HCT116 (cell line): Measurements from ENCODE around the gene CTXN1. TPM values are rescaled to one million over a fixed set of nuclear protein-coding genes. Genes with fewer than 3 reads are reported as not detected.

ENCODE experiments used
- ATAC-seq: fragments of 200-7000 bp; cut with Tn5 transposase; 2 replicates; pipeline ENCODE4 v1.9.1; 2020; ENCODE audit warnings: mild to moderate bottlenecking, moderate library complexity
- BruUV-seq: library from RNA; stranded (reverse); fragments of 400-500 nt; replicated peaks from 2 replicates; lab custom pipeline; 2021; lab: Mats Ljungman, UMichigan
- CTCF ChIA-PET: fragments of 300-600 bp; sonication (Branson Sonifier 250); formaldehyde crosslinking; loops from one replicate; lab custom pipeline; 2021; ENCODE audit warnings: antibody characterized with exemption; lab: Charles Lee
- POLR2A ChIA-PET: fragments of 300-600, 350-600 bp; sonication (Branson Sonifier 250); formaldehyde crosslinking; loops from one replicate; lab custom pipeline; 2021; ENCODE audit warnings: antibody characterized with exemption; lab: Charles Lee
- RAD21 ChIA-PET, 2 experiments: fragments of 300-600 bp; sonication (Branson Sonifier 250); formaldehyde crosslinking; loops; one replicate each; lab custom pipeline; 2023; ENCODE audit warnings: low total read pairs in 2 of 2; ENCODE audit not compliant: uncharacterized antibody in 2 of 2, unreplicated experiment in 2 of 2, low non-redundant PET in 1 of 2; lab: Charles Lee
- DNase-seq: peaks from one replicate; pipeline ENCODE4 v3.0.0-alpha.2; 2010; ENCODE audit warnings: low read depth, low spot score
- H2AFZ ChIP-seq: fragments of 200-600 bp; shearing (Covaris generic), sonication (generic); 2 replicates; pipeline ENCODE4 v1.6.1; 2017; ENCODE audit warnings: low read depth, mixed run types, mixed read lengths, antibody characterized with exemption, low read length; ENCODE audit not compliant: poor library complexity, severe bottlenecking
- H3K27ac ChIP-seq: 2 replicates; pipeline ENCODE4 v1.5.1; 2012; ENCODE audit warnings: low read depth, low read length
- H3K27me3 ChIP-seq: fragments of 200-600 bp; sonication (generic); 2 replicates; pipeline ENCODE4 v1.6.1; 2016; ENCODE audit warnings: mixed run types, low read length, mixed read lengths; ENCODE audit not compliant: insufficient read depth
- H3K36me3 ChIP-seq, 2 experiments: fragments of 200-500 bp in 1 of 2; fragments of 200-600 bp in 1 of 2; sonication (Bioruptor generic) in 1 of 2; sonication (generic) in 1 of 2; 2 replicates each; pipeline versions ENCODE4 v1.5.1 to v1.6.1; 2014 to 2016; ENCODE audit warnings: low read length in 2 of 2, inconsistent platforms in 1 of 2, mixed read lengths in 1 of 2, mixed run types in 1 of 2; ENCODE audit not compliant: insufficient read depth in 2 of 2, control insufficient read depth in 1 of 2
- H3K4me1 ChIP-seq, 2 experiments: fragments of 200-600 bp in 1 of 2; sonication (generic) in 1 of 2; 2 replicates each; pipeline versions ENCODE4 v1.5.1 to v1.6.1; 2012 to 2017; ENCODE audit warnings: low read length in 2 of 2, inconsistent platforms in 1 of 2, mild to moderate bottlenecking in 1 of 2, mixed read lengths in 1 of 2, mixed run types in 1 of 2, moderate library complexity in 1 of 2; ENCODE audit not compliant: insufficient read depth in 2 of 2, control insufficient read depth in 1 of 2
- H3K4me2 ChIP-seq: fragments of 200-600 bp; sonication (generic); 2 replicates; pipeline ENCODE4 v1.6.1; 2017; ENCODE audit warnings: mixed run types, low read length, mixed read lengths
- H3K4me3 ChIP-seq, 2 experiments: fragments of 200-600 bp in 1 of 2; sonication (generic) in 1 of 2; replicated peaks in 1 of 2; 2 replicates each; pipeline ENCODE4 v1.5.1; 2011 to 2016; ENCODE audit warnings: low read length in 2 of 2, control low read depth in 1 of 2, low read depth in 1 of 2, mild to moderate bottlenecking in 1 of 2, mixed read lengths in 1 of 2, mixed run types in 1 of 2
- H3K79me2 ChIP-seq: fragments of 200-600 bp; sonication (generic); 2 replicates; pipeline ENCODE4 v1.6.1; 2017; ENCODE audit warnings: mild to moderate bottlenecking, mixed run types, low read length, moderate library complexity, mixed read lengths; ENCODE audit not compliant: insufficient read depth
- H3K9ac ChIP-seq: fragments of 200-600 bp; sonication (generic); 2 replicates; pipeline ENCODE4 v1.6.1; 2016; ENCODE audit warnings: low read length, mixed read lengths
- H3K9me2 ChIP-seq: fragments of 200-600 bp; sonication (generic), shearing (Covaris generic); 2 replicates; pipeline ENCODE4 v1.6.1; 2017; ENCODE audit warnings: mixed run types, mild to moderate bottlenecking, moderate library complexity; ENCODE audit not compliant: insufficient read depth
- H3K9me3 ChIP-seq, 2 experiments: fragments of 200-500 bp in 1 of 2; fragments of 200-600 bp in 1 of 2; sonication (Bioruptor generic) in 1 of 2; sonication (generic) in 1 of 2; 2 replicates each; pipeline ENCODE4 v1.6.1; 2014 to 2017; ENCODE audit warnings: low read length in 2 of 2, mixed read lengths in 2 of 2, inconsistent platforms in 1 of 2, low read depth in 1 of 2, mild to moderate bottlenecking in 1 of 2, mixed run types in 1 of 2, moderate library complexity in 1 of 2; ENCODE audit not compliant: control insufficient read depth in 1 of 2, insufficient read depth in 1 of 2
- H4K20me1 ChIP-seq: fragments of 200-600 bp; sonication (generic), shearing (Covaris generic); 2 replicates; pipeline ENCODE4 v1.6.1; 2017; ENCODE audit warnings: mixed run types, mild to moderate bottlenecking, moderate library complexity; ENCODE audit not compliant: insufficient read depth
- CBX3 ChIP-seq: IDR thresholded peaks from 2 replicates; pipeline ENCODE4 v1.6.1; 2012; ENCODE audit warnings: low read depth
- CEBPB ChIP-seq: IDR thresholded peaks from 2 replicates; pipeline ENCODE4 v1.6.1; 2012; ENCODE audit warnings: low read depth
- CTCF ChIP-seq, 3 experiments: fragments of 200-600 bp in 1 of 3; sonication (generic) in 1 of 3; IDR thresholded peaks in 2 of 3; conservative IDR thresholded peaks in 1 of 3; 2 replicates each; pipeline ENCODE4 v1.5.1; 2012 to 2017; ENCODE audit warnings: low read depth in 2 of 3, low read length in 2 of 3, antibody characterized with exemption in 1 of 3, borderline replicate concordance in 1 of 3, control low read depth in 1 of 3, mild to moderate bottlenecking in 1 of 3, mixed read lengths in 1 of 3, mixed run types in 1 of 3, moderate library complexity in 1 of 3; ENCODE audit not compliant: insufficient read depth in 1 of 3
- EGR1 ChIP-seq: IDR thresholded peaks from 2 replicates; pipeline ENCODE4 v1.6.1; 2012; ENCODE audit warnings: low read depth
- EZH2 ChIP-seq: fragments of 200-600 bp; sonication (generic); IDR thresholded peaks from 2 replicates; pipeline ENCODE4 v1.6.1; 2017; ENCODE audit warnings: antibody characterized with exemption, mixed run types
- FOSL1 ChIP-seq: IDR thresholded peaks from 2 replicates; pipeline ENCODE4 v1.6.1; 2012; ENCODE audit warnings: low read depth
- JUND ChIP-seq: IDR thresholded peaks from 2 replicates; pipeline ENCODE4 v1.6.1; 2012
- MAX ChIP-seq: IDR thresholded peaks from 2 replicates; pipeline ENCODE4 v1.6.1; 2012
- POLR2A ChIP-seq: IDR thresholded peaks from 2 replicates; pipeline ENCODE4 v1.7.0; 2011; ENCODE audit warnings: borderline replicate concordance; ENCODE audit not compliant: insufficient read depth, insufficient read length; ENCODE audit errors: extremely low read depth
- POLR2AphosphoS5 ChIP-seq: IDR thresholded peaks from 2 replicates; pipeline ENCODE4 v1.6.1; 2011; ENCODE audit warnings: mild to moderate bottlenecking, low read depth, low read length, moderate library complexity
- RAD21 ChIP-seq: IDR thresholded peaks from 2 replicates; pipeline ENCODE4 v1.6.1; 2012; ENCODE audit warnings: low read depth, mild to moderate bottlenecking
- REST ChIP-seq: IDR thresholded peaks from 2 replicates; pipeline ENCODE4 v1.6.1; 2012; ENCODE audit warnings: low read depth
- SIN3A ChIP-seq: IDR thresholded peaks from 2 replicates; pipeline ENCODE4 v1.6.1; 2012; ENCODE audit warnings: low read depth
- SP1 ChIP-seq: IDR thresholded peaks from 2 replicates; pipeline ENCODE4 v1.6.1; 2012; ENCODE audit warnings: low read depth
- TCF7L2 ChIP-seq: IDR thresholded peaks from 2 replicates; pipeline ENCODE4 v1.7.0; 2011; ENCODE audit warnings: borderline replicate concordance, inconsistent platforms; ENCODE audit not compliant: insufficient read depth, insufficient read length; ENCODE audit errors: extremely low read depth
- ZBTB33 ChIP-seq: IDR thresholded peaks from 2 replicates; pipeline ENCODE4 v1.6.1; 2011; ENCODE audit warnings: mild to moderate bottlenecking, low read length, moderate library complexity; ENCODE audit not compliant: insufficient replicate concordance; ENCODE audit errors: extremely low read depth
- ZNF274 ChIP-seq: fragments of 200-500 bp; sonication (Bioruptor generic); IDR thresholded peaks from 2 replicates; pipeline ENCODE4 v1.6.1; 2014; ENCODE audit warnings: mild to moderate bottlenecking, low read depth, low read length, inconsistent platforms
- intact Hi-C: fragments of 100-400 bp; cut with micrococcal nuclease; formaldehyde crosslinking; loops from 2 replicates; pipeline ENCODE4 v1.10.0; 2022
- total RNA-seq: library from RNA; stranded (reverse); gene quantifications from one replicate; pipeline ENCODE4 v1.2.1, GENCODE V29; 2021; ENCODE audit not compliant: unreplicated experiment

The CTXN1 gene
- total RNA-seq, 1 experiment from 2014 or later, result 56.0 TPM

- DNase-seq (no peak), ATAC-seq (peak; percentile 45)
- no peaks in the 10 kb centered on the region for H3K27me3 ChIP-seq
- peaks cover 3 to 30% of the 10 kb centered on the region in 2 experiments; a peak in 2 of 4 replicates for H3K4me1 ChIP-seq
- RAD21 ChIA-PET, result interaction anchor here in 1 of 2 experiments (1.0 kb wide), 1 partner anchor 36 kb away, joined by 4 read pairs; no protein-coding TSS in a partner anchor
- CTCF ChIA-PET, result interaction anchor here (0.7 to 1.2 kb wide), 12 partner anchors 9 to 609 kb away, joined by 3 to 18 read pairs (median 4); partner anchors contain the start of genes SNAPC2 and ZNF414
- TSS peak; percentile 46 for BruUV-seq
- peak overlapping the region; percentile 92 for H3K27ac ChIP-seq
- no peaks in the 10 kb centered on the region for H3K9me3 ChIP-seq
- H3K79me2 ChIP-seq, result peaks cover 63% of the 10 kb centered on the region
- no peak overlapping the region for H2AFZ ChIP-seq
- peak overlapping the region; percentile 97 for H3K9ac ChIP-seq
- no peaks in the 10 kb centered on the region for H4K20me1 ChIP-seq
- POLR2A ChIA-PET, result interaction anchor here (0.6 to 2.1 kb wide), 5 partner anchors 13 to 35 kb away, joined by 3 to 11 read pairs (median 8); partner anchors contain the start of genes LRRC8E and SNAPC2
- H3K9me2 ChIP-seq, result no peaks in the 10 kb centered on the region
- H3K4me3 ChIP-seq, result peak overlapping the region; percentile 72 to 97
- intact Hi-C loops, result no loop called here
- peak overlapping the region; percentile 97 for H3K4me2 ChIP-seq
- peaks cover 0 to under 1% of the 10 kb centered on the region in 2 experiments; a peak in 2 of 4 replicates for H3K36me3 ChIP-seq
- TF ChIP-seq EZH2 (no peak), SIN3A (no peak), ZBTB33 (no peak), TCF7L2 (no peak), SP1 (no peak), REST (no peak), RAD21 (no peak), POLR2A (no peak), JUND (no peak), EGR1 (no peak), ZNF274 (no peak), MAX (no peak), CBX3 (no peak), POLR2AphosphoS5 (no peak; the same call in 1 of the 2 replicates), FOSL1 (no peak), CTCF (IDR thresholded peaks at IDR 0.05 in 2 of 3, conservative IDR thresholded peaks at IDR 0.05 in 1 of 3; ENCODE audit: borderline replicate concordance in 1 of 3, insufficient read depth in 1 of 3, low read depth in 2 of 3, low read length in 2 of 3) (no peak), CEBPB (no peak)
These were observed 21.6 kb downstream of the CTXN1 start for GRCh38 chr19:7904074-7905020.
